Cardiac muscle cell (in vitro differentiated cells and primary cell): ENCODE results near the gene CLASP1. TPM values are rescaled to one million over a fixed set of nuclear protein-coding genes. Genes with fewer than 3 reads are reported as not detected.
"Not testable (repeated sequence)": the region's sequence is repeated elsewhere in the genome, so short reads cannot be mapped to it uniquely, and the experiment has no call there.

Source experiments
- DNase-seq, 2 donors: peaks; one replicate each; pipeline versions ENCODE4 v3.0.0 to v3.0.0-alpha.2; 2010 to 2017; ENCODE audit warnings: low read depth in 1 of 2, low spot score in 1 of 2
- H3K27ac ChIP-seq: fragments of 200-600 bp; sonication (generic); 2 replicates; pipeline ENCODE4 v1.5.1; 2016
- H3K27me3 ChIP-seq: fragments of 200-600 bp; sonication (generic); 2 replicates; pipeline ENCODE4 v1.6.0; 2016; ENCODE audit warnings: control low read depth
- H3K36me3 ChIP-seq: fragments of 200-600 bp; sonication (generic); 2 replicates; pipeline ENCODE4 v1.5.1; 2016; ENCODE audit warnings: control low read depth
- H3K4me1 ChIP-seq: fragments of 200-600 bp; sonication (generic); 2 replicates; pipeline ENCODE4 v1.8.1; 2017; ENCODE audit warnings: low read depth, mild to moderate bottlenecking, mixed run types
- H3K4me3 ChIP-seq: fragments of 200-600 bp; sonication (generic); 2 replicates; pipeline ENCODE4 v1.5.1; 2016; ENCODE audit warnings: mild to moderate bottlenecking
- H3K9me3 ChIP-seq: fragments of 200-600 bp; sonication (generic); 2 replicates; pipeline ENCODE4 v1.5.1; 2017; ENCODE audit warnings: low read depth, mild to moderate bottlenecking, control low read depth
- polyA plus RNA-seq: library from polyadenylated mRNA; unstranded; fragments of >200 nt; fragmentation: Nextera tagmentation; extraction: Ambion mirVana; gene quantifications from 2 replicates; pipeline ENCODE4 v1.2.1, GENCODE V29; 2016
- total RNA-seq: library from RNA; depleted of rRNA; stranded (reverse); fragments of >200 nt; gene quantifications from 2 replicates; pipeline ENCODE4 v1.2.3, GENCODE V29; 2016
- TF ChIP-seq, protein P1 (sequence below): IDR thresholded peaks from 2 replicates; pipeline ENCODE4 v1.5.1; 2012; ENCODE audit warnings: low read depth, mild to moderate bottlenecking, low read length

The CLASP1 gene
- total and polyA plus RNA-seq, 2 experiments from 2014 or later: 24.8 to 53.0 TPM

DNA sequence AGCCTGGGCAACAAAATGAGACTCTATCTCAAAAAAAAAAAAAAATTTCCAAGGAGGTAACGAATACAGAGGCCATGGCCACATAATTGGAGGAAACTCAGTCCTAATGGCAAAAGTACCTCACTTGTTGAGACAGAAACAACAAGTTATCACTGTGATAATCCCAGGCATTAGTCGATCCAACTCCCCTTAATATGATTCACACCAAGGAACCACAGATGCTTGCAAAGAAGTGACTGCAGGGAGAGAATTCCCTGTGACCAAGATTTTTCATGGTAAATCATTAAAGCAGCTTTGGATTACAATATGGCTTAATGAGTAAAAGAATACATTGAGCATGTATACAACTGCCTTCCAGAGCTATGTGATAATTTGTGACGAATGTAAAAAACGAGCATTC is 199.0 kb downstream of the CLASP1 start:
- Histone ChIP-seq H3K36me3 (peaks cover 61% of the 10 kb centered on the region), H3K4me1 (no peaks in the 10 kb centered on the region), H3K27ac (no peak overlapping the region), H3K27me3 (no peaks in the 10 kb centered on the region), H3K9me3 (no peaks in the 10 kb centered on the region), H3K4me3 (no peak overlapping the region)
- TF ChIP-seq, protein P1, sequence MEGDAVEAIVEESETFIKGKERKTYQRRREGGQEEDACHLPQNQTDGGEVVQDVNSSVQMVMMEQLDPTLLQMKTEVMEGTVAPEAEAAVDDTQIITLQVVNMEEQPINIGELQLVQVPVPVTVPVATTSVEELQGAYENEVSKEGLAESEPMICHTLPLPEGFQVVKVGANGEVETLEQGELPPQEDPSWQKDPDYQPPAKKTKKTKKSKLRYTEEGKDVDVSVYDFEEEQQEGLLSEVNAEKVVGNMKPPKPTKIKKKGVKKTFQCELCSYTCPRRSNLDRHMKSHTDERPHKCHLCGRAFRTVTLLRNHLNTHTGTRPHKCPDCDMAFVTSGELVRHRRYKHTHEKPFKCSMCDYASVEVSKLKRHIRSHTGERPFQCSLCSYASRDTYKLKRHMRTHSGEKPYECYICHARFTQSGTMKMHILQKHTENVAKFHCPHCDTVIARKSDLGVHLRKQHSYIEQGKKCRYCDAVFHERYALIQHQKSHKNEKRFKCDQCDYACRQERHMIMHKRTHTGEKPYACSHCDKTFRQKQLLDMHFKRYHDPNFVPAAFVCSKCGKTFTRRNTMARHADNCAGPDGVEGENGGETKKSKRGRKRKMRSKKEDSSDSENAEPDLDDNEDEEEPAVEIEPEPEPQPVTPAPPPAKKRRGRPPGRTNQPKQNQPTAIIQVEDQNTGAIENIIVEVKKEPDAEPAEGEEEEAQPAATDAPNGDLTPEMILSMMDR: no peak
- no peak for DNase-seq

DNA sequence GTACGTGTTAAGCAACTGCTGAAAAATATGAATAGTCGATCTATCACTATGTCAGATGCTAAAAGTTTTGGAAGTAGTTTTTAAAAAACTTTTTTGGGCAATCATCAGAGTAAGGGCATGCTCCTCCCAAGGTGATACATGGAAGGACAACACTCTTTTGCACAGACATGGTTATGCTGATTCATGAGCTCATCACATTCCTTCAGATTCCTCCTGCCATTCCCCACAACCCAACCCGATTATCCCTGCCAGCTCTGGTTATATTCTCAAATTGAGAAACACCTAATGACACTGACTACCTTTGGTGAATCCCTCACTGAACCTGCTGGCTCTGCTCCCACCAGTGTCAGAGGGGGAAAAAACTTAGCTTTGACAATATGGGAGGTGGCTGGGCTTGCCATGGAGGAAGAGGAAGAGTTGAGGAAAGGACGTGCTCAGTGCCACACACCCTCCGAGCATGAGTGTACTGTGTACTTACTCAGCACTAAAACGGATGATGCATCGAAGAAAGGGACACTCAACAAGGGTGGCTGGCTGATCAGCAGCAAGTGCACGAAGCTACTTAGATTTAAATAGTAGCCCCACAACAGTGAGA is 202.5 kb downstream of the CLASP1 start:
- Histone ChIP-seq H3K36me3 (peaks cover 60% of the 10 kb centered on the region), H3K4me1 (no peaks in the 10 kb centered on the region), H3K4me3 (no peak overlapping the region), H3K27me3 (no peaks in the 10 kb centered on the region), H3K27ac (no peak overlapping the region), H3K9me3 (no peaks in the 10 kb centered on the region)
- TF ChIP-seq, protein P1: no peak
- no peak for DNase-seq

DNA sequence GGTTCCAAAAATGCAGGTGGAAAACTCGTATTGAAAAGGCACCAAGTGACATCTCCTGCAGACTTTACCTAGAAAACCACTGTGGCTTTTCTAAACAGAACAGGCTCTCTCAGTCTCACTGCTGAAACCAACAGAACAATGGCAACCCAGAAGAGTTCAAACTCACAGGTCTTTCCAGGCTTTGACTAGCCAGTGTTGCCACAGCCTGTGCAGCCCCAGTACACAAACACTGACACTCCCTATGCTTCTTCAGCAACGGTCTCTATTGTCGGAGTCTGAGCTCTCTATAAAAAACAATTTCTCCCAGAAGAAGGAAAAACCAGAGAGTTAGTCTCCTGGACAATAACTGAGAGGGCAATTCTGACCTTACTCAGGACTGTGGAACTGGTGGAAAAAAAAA is 206.4 kb downstream of the CLASP1 start:
- no peak overlapping the region for H3K4me3 ChIP-seq
- H3K4me1 ChIP-seq: no peaks in the 10 kb centered on the region
- DNase-seq: no peak
- TF ChIP-seq, protein P1: no peak
- peaks cover 34% of the 10 kb centered on the region for H3K36me3 ChIP-seq
- H3K9me3 ChIP-seq: no peaks in the 10 kb centered on the region
- H3K27ac ChIP-seq: no peak overlapping the region
- H3K27me3 ChIP-seq: no peaks in the 10 kb centered on the region

GRCh38 chr2:121438290-121438689 is 211.0 kb downstream of the CLASP1 start:
- not testable (repeated sequence) for H3K36me3 ChIP-seq, H3K4me1 ChIP-seq, H3K27me3 ChIP-seq, H3K9me3 ChIP-seq, H3K4me3 ChIP-seq, H3K27ac ChIP-seq, DNase-seq

GRCh38 chr2:121436918-121437317 is 212.3 kb downstream of the CLASP1 start:
- H3K36me3 ChIP-seq: peaks cover 4% of the 10 kb centered on the region
- H3K27me3 ChIP-seq: no peaks in the 10 kb centered on the region
- no peaks in the 10 kb centered on the region for H3K4me1 ChIP-seq
- no peak for DNase-seq
- H3K27ac ChIP-seq: no peak overlapping the region
- H3K9me3 ChIP-seq: no peaks in the 10 kb centered on the region
- TF ChIP-seq, protein P1: no peak
- H3K4me3 ChIP-seq: no peak overlapping the region

DNA sequence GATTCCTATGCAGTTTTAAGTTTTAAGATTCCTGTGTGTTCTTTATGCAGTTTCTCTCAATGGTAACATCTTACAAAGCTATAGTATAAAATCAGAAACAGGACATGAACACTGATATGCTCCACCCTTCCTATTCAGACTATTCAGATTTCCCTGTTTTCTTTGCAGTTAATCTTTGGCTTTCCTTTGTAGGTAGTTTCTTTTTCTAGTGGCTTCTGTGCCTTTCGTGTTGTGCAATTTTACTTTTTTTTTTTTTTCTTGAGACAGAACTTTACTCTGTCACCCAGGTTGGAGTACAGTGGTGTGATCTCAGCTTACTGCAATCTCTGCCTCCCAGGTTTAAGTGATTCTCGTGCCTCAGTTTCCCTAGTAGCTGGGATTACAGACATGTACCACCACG is 213.5 kb downstream of the CLASP1 start:
- TF ChIP-seq, protein P1: no peak
- Histone ChIP-seq H3K4me1 (no peaks in the 10 kb centered on the region), H3K4me3 (no peak overlapping the region), H3K9me3 (no peaks in the 10 kb centered on the region), H3K36me3 (peaks cover 4% of the 10 kb centered on the region), H3K27me3 (no peaks in the 10 kb centered on the region), H3K27ac (no peak overlapping the region)
- DNase-seq: no peak
